ENCODE measurements around the gene NME5. TPM values are rescaled to one million over a fixed set of nuclear protein-coding genes. Genes with fewer than 3 reads are reported as not detected.

NME5 gene
- total and polyA plus RNA-seq, 2 of the 13 experiments (the other 11 are each of a cell fraction or from before 2014, with no cell fraction given) = 0.18 TPM; not detected in 1

DNA sequence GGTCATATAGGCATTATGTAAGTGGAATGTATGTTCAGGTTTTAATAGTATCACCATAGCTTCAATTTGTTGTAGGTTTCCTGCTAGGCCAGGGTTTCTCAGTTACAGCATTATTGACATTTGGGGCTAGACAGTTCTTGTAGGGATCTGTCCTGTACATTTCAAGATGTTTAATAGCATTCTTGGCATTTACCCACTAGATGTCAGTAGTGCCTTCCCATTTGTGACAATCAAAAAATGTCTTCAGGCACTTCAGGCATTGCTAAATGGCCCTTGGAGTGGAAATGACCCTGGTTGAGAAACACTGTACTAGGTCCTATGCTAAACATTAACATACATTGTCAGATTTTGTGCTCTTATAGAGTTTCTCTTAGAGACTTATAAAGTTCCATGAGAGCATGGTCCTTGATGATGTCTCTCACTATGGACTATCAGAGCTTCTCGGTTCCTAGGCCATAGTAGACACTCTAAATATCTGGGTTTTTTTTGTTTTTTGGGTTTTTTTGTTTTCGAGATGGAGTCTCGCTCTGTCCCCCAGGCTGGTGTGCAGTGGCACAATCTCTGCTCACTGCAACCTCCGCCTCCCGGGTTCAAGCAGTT is 41.1 kb upstream of the NME5 start:
- intact Hi-C loops (cut with micrococcal nuclease; ENCODE audit: unreplicated experiment) = no loop called here
- peaks cover 19 to 49% of the 10 kb centered on the region in 2 experiments for H3K36me3 ChIP-seq (replicated peaks in 1 of 2; ENCODE audit: control insufficient read depth in 1 of 2, insufficient read depth in 2 of 2, low read length in 2 of 2)
- peaks cover 37% of the 10 kb centered on the region for H3K79me2 ChIP-seq (ENCODE audit: insufficient read depth, low read length)
- peak overlapping the region; percentile 94 for H3K4me2 ChIP-seq (ENCODE audit: low read depth, low read length)
- POLR2A ChIA-PET = interaction anchor here (2.8 kb wide), 1 partner anchor 172 kb away, joined by 9 read pairs; the partner anchor contains the start of gene KDM3B
- ATAC-seq = peak; percentile 11
- peak overlapping the region; percentile 63 to 92 (median 87); a peak in 5 of 6 replicates for H3K4me3 ChIP-seq (replicated peaks in 1 of 3; ENCODE audit: insufficient read depth in 1 of 3, low read depth in 2 of 3, low read length in 3 of 3)
- no peaks in the 10 kb centered on the region for H3K9me3 ChIP-seq (ENCODE audit: low read length)
- DNase-seq (ENCODE audit: low spot score) = peak; percentile 73
- in situ Hi-C loops (cut with HindIII; ENCODE audit: extremely low pct_ligation_motif_present, low pct_unique_long_range_greater_than_20kb) = loop anchor here (25.0 kb wide), 1 partner anchor 232 kb away; no protein-coding TSS in a partner anchor
- H3K4me1 ChIP-seq (ENCODE audit: insufficient read depth, low read length) = peaks cover 36% of the 10 kb centered on the region
- no peaks in the 10 kb centered on the region; a peak in 1 of 5 replicates for H3K27me3 ChIP-seq (ENCODE audit: control insufficient read depth in 1 of 2, insufficient read depth in 2 of 2, low read length in 2 of 2)
- no peak overlapping the region for H2AFZ ChIP-seq (ENCODE audit: low read length)
- CTCF ChIA-PET (ENCODE audit: low intra/inter-chr PET ratio, low total read pairs) = interaction anchor here (1.0 to 2.1 kb wide), 2 partner anchors 103 to 105 kb away, joined by 3 to 18 read pairs; no protein-coding TSS in a partner anchor
- peak; percentile 96 for FAIRE-seq
- no TSS peak for BruUV-seq (replicated peaks)
- 75% methylated on average over 5 of the region's 5 CpGs for WGBS (ENCODE audit: low lambda C conversion rate)
- peak overlapping the region; percentile 83 for H3K9ac ChIP-seq (ENCODE audit: insufficient read depth, low read depth, low read length)
- peak overlapping the region; percentile 96 for H3K27ac ChIP-seq (ENCODE audit: extremely low read length, insufficient read depth, low read length)
- H4K20me1 ChIP-seq (ENCODE audit: insufficient read depth, low read length) = no peaks in the 10 kb centered on the region
- TF ChIP-seq ZNF772 (CRISPR knock-in tag; IDR thresholded peaks at IDR 0.05) (no peak), MYPOP (CRISPR knock-in tag; IDR thresholded peaks at IDR 0.05) (no peak), FOXA1 (IDR thresholded peaks at IDR 0.05) (no peak), FOXA1 (CRISPR knock-in tag; IDR thresholded peaks at IDR 0.05) (peak; percentile 29; the same call in 1 of the 2 replicates), ZNF770 (CRISPR knock-in tag; IDR thresholded peaks at IDR 0.05) (no peak), THAP11 (CRISPR knock-in tag; IDR thresholded peaks at IDR 0.05) (0 out of 2 replicates have a peak, but pooled peaks have one; percentile 19), MIXL1 (CRISPR knock-in tag; IDR thresholded peaks at IDR 0.05) (0 out of 2 replicates have a peak, but pooled peaks have one; percentile 31), TEAD3 (CRISPR knock-in tag; optimal IDR thresholded peaks at IDR 0.05; ENCODE audit: borderline replicate concordance) (peak; percentile 60), CTCF (CRISPR knock-in tag; IDR thresholded peaks at IDR 0.05) (peak; percentile 80), ZBTB33 (CRISPR knock-in tag; IDR thresholded peaks at IDR 0.05) (no peak), SAP130 (CRISPR knock-in tag; IDR thresholded peaks at IDR 0.05; ENCODE audit: low read depth) (peak; percentile 62), RAD21 (CRISPR knock-in tag; IDR thresholded peaks at IDR 0.05) (peak; percentile 49), ZNF558 (CRISPR knock-in tag; IDR thresholded peaks at IDR 0.05; ENCODE audit: borderline replicate concordance) (no peak)
